GM21717 (cell line): ENCODE measurements around the gene BZW1.

Experiments
- ATAC-seq: cut with Tn5 transposase; IDR thresholded peaks from one replicate; pipeline ENCODE4 v1.9.1; 2021; ENCODE audit warnings: mild to moderate bottlenecking, moderate library complexity; ENCODE audit not compliant: unreplicated experiment

BZW1 gene

DNA sequence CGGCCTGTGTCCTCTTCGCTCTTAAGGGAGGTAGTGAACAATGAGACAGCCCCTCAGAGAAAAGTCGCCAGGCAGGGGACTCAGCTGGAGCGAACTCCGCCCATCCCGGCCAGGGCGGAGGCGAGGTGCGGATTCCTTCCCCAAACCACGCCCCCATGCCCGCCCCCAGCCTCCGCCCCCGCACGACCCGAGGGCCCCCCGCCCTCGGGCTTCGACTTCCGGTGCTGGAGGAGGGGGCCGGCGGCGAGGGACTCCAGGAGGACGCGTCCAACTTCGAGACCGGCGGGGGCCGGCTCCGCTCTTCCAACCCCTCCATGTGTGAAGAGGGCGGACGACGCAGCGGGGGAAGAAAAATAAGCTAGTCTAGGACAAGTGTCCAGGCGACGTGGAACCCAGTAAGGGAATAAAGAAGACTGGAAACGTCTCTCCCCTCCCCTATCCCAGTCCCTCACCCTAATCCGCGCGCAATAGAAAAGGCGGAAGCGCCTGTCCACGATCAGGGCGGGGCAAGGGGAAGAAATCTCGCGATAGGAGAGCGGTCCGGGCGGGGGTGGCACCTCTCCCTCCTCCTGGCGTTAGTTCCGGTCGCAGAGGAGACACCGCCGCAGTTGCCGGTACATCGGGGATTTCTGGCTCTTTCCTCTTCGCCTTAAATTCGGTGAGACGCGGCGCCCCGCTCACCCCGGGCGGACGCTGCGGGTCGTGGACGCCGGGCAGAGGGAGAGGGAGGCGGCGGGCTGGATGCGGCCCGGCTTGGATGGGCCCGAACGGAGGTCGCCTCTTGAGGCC lies at the start of gene BZW1:
TSS of gene BZW1 (plus strand) at position 578 of the 789 bp plus-strand sequence. CDS start 1,308 bp downstream, outside the sequence.
- ATAC-seq, result peak; percentile 87

DNA sequence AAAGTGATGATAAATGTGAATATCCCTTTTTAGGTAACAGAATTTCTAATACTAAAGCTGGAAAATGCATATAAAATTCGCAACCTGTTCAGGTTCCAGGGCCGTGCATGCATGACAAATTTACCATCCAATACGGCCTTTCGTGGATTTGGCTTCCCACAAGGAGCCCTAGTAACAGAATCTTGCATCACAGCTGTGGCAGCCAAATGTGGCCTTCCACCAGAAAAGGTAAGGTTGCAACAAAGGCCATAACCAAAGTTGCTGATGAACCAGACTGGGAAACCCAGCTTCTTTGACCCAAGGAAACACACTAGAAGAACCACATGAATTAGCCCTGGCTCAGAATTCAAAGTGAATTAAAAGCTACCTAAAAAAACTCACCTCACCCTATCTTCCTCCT lies 49.6 kb upstream of the BZW1 start:
- no peak for ATAC-seq

DNA sequence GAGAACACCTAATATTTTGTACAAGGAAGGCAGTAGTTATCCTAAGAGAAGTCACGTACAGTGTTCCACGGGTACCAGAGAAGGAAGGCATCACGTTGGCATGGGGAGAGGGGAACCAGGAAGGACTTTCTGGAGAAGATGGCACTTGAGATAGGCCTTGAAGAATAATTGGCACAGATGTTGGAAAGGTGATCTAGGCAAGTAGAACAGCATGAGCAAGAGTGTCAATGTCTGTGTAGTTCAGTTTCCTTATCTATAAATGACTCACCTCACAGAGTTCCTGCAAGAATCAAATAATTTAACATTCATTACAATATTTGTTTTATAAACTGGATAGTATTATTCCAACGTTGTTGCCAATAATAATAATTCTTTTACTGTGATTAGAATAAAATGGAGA lies 48.3 kb upstream of the BZW1 start:
- ATAC-seq, result no peak

DNA sequence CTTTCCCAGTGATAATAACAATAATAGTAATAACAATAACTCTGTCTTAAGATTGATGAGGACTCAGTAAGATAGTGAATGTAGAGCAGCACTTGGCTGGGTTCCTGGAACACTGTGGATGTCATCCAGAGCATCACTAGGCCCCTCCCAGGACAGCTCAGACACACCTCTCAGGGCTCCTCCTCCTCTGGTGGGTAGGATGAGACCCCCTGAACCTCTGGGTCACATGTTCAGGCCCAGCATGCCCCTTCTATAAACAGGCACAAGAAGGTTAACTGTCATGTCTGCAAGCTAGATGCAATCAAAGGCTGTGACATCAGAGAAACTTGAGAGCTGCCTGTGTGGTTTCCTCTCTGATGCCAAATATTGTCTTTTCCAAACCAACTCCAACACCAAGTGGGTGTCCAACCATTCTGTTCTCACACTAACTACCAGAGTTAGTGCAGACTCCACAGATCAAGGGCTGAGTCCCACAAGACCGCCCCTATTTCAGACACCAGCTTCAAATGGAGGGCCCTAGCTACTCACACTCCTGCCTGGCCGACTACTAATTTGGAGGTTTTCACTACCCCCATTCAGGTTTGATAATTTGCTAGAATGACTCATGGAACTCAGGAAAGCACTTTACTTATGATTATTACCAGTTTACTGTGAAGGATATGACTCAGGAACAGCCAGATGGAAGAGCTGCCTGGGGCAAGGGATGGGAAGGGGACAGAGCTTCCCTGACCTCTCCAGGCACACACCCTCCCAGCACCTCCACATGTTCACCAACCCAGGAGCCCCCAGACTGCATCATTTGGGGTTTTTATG lies 46.4 kb upstream of the BZW1 start:
- ATAC-seq, result no peak

DNA sequence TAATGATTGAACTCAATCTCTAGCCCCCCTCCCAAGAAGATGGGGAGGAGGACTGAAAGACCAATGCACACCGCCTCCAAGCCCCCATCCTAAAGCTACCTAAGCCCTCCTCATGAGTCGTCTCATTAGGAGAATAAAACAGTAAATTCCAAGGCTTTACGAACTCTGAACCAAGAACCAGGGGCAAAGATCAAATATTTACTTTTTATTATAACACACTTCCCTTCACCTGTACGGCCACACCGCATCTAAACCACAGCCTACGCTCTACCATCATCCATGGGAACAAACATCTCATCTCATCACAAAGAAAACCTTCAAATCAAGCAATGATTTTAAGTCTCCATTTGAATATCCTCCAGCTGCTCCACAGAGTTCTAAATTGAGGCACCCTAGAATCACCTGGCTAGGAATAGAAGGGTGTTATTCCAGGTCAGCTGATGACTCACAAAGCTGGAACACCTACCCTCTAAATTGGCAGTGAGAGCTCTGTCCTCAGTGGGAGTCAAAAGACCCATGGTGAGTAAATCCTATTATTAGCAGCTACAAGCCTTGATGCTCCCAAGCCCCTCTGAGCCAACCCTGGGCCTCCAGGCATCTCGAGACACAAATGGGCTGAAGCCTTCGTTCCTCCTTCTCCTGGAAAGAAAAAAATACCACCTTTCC lies 45.6 kb upstream of the BZW1 start:
- ATAC-seq, result no peak

DNA sequence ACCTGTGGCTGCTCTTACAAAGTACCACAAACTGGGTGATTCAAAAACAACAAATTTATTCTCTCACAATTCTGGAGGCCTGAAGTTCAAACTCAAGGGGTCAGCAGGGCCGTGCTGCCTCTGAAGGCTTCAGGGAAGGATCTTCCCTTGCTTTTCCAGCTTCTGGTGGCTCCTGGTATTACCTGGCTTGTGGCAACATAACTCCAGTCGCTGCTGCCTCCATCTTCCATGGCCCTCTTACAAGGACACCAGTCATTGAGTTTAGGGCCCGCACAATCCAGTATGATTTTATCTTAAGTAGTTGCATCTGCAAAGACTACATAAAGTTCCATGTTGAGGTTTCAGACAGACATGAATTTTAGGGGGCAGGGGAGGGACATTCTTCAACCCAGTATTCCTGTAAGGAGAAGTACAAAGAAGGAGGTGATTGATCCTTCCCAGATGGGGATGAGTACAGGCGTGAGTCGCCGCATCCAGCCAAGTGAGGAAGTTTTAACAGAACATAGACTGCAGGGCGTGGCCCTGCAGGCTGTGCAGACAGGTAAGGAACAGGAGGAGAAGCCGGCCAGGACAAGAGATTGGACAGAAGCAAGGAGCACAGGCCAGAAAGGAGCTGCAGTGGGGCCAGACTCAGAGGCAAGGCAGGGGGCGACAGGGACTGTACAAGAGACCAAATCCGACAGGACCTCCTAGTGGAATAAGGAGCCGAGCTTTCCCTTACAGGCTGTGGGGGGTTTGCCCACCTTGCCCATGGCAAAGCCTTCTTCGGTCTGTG lies 44.4 kb upstream of the BZW1 start:
- no peak for ATAC-seq

DNA sequence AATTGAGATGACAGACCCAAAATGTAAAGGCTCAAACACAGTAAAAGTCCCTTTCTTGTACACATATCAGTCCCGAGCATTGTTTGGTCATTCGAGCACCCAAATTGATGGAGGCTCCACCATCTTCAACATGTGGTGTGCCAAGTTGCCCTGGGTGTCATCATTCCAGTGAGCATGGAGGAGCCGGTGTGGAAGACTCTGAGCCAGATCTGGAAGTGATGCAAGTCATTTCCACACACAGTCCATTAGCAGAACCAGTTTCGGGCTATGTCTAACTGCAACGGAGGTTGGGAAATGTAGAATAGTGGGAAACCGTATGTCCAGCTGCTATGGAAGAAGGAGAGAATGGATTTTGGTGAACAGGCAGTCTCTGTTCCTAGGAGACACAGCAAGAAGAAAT lies 40.9 kb upstream of the BZW1 start:
- no peak for ATAC-seq

DNA sequence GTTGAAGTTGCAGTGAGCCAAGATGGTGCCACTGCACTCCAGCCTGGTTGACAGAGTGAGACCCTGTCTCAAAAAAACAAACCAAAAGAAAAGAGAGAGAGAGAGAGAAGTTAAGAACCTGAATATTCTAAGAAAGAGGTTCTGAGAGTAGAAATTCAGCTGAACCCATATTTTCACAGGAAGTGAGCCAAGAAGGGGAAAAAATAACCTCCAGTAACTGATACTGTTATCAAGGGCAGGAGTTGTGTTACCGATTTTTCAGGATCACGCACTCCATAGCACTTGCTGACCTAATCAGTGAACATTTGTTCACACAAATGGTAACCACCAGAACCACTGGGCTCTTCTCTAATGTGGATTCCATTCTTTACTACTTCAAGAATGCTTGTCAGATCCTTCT lies 39.1 kb upstream of the BZW1 start:
- ATAC-seq, result no peak

DNA sequence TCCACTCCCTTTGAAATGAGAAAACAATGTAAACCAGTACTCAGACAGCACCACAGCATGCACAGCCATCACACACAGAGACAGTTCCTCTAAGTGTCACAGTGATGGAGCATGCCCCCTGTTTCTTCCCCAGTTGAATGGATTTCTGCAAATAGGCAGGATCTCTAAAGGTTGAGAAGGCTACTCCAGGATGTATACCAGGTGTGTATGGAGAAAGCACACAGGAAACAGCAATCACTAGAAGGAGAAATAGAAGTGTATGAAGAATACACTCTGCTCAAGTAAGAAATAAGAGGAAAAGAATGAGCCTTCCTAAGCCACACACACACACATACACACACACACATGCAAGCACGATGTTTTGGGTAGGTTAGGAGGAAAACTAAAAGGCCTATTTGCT lies 38.6 kb upstream of the BZW1 start:
- ATAC-seq, result no peak

DNA sequence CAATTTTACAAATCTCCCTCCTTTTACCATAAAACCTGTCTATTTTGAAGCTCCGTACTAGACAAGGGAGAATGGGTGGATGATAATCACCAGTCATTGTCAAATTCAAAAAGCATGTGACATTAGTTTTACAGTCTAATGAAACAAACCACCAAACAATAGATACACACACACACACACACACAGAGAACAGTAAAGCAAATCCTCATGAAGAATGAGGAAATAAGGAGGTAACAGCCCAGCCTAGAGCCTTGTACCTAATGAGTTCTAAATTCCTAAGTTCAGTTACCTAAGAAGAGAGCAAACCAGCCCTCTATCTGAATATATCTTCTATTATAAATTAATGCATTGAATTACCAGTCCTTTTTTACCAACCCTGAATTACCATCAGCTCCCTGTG lies 36.8 kb upstream of the BZW1 start:
- no peak for ATAC-seq

DNA sequence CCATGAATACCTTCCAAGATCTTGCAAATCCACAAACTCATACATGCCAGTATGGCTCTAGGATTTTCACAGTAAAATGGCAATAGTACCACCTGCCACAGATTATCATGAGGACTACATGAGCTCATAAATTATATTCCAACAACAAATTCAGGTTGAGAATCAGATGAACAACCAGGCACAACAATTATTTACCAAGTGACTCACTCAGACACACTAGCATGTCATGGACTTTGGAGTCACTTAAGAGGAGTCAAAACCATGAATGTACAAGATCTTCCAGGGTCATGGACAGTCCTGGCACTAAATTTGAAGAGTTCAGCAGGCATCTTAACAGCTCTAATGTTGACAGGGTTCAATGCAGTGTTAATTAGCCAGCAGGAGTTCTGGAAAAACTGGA lies 34.4 kb upstream of the BZW1 start:
- ATAC-seq, result no peak

DNA sequence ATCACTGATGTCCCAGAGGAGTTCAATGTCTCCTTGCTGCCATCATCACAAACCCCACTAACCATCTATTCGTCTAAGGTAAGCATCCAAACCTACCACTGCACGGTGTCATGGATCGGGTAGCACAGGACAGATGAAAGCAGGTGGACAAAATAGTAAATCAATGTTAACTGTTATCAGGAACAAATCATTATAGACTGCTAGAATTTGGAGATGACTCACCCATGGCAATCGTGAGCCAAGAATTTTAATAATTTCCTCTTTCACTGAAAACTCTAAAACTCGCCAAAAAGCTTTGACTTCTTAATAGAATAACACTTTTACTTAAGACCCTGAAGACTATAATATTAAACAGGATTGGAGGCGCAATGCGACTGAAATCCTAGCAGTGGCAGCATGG lies 33.7 kb upstream of the BZW1 start:
- ATAC-seq, result no peak

DNA sequence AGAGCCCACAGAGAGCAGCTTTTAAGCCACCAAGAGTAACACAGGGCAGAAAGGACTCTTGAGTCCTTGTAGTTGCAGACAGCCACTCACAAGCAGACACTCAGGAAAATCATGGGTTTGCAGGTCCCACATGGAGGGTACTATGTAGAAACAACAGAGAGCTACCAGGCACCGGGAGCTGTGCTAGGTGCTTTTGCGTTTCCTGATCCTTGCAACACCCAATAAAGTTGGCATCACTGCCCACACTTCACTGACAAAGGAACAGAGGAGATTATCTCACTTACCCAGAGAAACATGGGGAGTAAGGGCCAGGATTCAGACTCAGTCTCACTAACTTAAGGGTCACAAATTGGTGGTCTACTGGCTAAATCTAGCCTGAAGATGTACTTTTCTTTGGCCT lies 32.5 kb upstream of the BZW1 start:
- ATAC-seq, result no peak

DNA sequence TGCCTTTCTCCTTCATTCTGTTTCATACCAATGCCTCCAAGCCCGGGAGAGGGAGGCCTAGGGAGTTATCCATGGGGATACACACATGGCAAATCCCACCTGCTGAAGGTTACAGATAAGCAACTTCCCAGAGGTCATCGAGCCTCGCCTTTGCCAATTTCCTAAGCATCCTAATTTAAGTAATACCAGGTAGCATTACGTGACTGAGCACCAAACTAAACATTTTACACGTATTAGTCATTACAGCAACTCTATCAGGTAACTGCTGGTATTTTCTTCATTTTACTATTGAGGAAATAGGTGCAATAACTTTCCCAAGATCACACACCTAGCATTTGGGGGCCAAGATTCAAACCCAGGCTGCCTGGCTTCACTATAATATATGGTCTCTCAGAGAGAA lies 30.1 kb upstream of the BZW1 start:
- ATAC-seq, result no peak

DNA sequence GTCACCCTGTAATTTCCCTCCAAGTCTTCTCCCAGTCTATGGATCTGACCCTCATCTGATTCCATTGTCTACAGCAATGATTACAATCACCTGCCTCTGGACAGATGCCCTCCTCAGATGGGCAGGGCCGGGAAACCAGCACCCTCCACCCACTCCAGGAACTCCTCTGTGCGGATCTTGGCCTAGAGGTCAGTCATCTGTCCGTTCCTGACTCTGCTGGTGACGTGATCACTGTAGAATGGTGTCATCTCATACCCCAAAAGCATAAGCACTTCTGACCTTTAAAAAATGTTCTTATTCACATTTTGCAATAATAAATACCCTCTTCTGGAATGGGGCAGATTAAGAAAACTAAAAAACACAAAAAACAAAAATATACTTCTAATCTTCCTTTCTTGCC lies 29.5 kb upstream of the BZW1 start:
- ATAC-seq, result no peak

DNA sequence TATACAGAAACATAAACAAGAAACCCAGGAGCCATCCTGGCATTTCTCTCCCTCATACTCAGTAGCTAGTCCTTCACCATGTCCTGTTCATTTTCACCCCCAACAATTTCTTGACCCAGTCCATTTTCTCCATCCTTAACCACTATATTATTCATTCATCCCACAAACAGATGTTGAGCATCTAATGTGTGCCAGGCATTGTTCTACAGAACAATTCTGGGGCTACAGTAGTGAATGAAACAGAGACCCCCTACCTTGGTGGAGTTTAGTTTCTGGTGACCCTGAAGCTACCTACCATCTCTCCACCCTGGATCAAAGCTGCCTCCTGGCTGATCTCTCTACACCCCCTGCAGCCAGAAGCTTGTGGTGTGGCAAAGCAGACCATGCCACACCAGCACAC lies 27.5 kb upstream of the BZW1 start:
- ATAC-seq, result no peak

DNA sequence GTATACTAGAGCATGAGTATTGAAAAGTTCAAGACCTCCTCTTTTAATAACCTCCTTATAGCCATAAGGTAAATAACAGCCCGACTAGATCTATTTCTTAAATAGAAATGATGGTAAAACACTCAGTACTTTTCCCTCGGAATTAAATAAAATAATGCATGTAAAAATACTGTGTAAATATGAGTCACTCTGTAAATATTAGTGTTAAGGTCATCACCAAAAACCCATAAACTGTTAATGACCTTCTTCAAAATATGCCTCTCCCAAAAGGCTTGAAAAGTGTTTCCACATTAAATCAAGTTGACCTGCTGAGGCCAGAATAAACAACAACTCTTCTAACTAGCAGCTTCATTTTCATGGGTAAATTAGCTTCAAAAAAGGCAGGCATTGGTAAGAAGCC lies 25.3 kb upstream of the BZW1 start:
- no peak for ATAC-seq

DNA sequence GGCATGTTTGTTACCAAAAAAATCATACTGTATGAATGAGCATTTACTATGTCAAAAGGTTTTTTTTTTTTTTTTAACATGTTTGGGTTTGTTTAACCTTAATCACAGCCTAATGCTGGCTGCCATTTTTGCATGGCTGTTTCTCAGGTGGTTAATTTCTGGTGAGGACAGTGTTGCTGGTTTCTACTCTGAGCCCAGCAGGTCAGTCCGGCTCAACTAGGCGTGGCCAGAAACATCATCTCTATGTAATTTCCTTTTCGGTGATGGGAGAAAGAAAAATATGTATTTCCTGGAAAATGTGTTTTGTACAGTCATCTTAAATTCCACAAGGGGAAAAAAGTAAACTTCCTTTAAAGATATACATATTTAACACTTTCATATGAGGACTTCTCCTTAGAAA lies 24.9 kb upstream of the BZW1 start:
- no peak for ATAC-seq

DNA sequence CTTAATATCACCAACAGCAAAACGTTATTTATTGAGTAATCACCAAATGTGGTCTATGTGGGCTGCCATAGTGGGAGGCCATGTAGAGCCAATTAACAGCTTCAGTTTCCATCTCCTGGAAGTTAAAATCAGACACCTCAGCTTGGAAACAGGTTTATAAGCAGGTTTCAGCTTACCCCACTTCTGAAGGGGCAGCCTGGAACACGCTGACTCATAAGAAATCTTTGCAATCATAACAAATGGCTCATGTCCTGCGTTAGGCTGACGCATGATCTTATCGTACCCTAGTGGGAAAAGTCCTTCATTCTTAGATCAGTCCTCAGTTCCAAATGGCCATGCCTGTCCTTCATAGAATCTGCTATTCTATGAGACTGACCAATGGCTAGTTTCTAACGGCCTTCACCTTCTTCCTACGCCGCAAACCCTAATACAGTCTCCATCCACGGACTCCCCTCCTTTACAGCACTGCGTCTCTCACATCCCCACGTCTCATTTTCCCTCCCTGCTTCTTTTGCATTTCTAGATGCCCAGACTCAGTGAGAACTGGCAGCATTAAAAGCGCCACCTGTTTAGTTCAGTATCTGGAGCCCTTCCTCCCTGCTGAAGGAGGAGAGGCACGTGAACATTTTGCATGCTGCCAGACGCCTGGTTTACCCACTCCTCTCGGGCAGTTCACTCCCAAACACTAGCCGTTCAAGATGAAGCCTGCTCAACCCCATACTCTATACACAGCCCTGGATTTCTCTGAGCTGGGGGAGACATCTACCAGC lies 24.2 kb upstream of the BZW1 start:
- ATAC-seq, result no peak

DNA sequence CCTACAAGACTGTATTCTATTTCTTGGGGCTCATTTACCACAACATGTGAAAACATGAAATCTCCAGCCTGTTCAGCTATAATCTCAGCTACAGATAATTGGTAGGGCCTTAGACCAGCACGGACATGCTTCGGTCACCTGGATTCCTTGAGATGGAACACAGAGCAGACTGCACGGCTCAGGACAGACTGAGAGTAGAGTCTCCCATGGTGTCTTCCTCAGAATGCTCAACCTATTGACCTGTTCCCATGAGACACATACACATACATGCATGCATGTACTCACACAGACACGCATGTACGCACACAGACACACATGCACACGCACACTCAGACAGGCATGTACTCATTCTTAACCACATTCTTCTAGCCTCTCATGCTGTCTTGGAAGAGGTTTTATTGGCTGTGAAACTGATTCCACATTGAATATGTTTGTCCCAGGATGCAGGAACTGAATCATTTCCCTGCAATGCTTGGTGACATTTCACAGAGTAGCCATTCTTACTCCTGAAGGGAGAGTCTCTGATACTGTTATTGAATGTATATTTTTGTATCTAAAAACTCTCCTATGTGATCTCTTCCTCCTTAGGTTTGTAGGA lies 23.5 kb upstream of the BZW1 start:
- ATAC-seq, result no peak
